NB4 (cell line): ENCODE results near the gene KMT2B.
A peak's percentile ranks its signal among the peaks of the same experiment; 100 is the strongest.

Experiments
- DNase-seq: peaks from one replicate; pipeline ENCODE4 v3.0.0; 2010; ENCODE audit warnings: low read depth
- H3K4me3 ChIP-seq: one replicate; pipeline ENCODE4 v1.5.1; 2011; ENCODE audit warnings: mild to moderate bottlenecking, low read depth, low read length, moderate library complexity
- CTCF ChIP-seq: IDR thresholded peaks from one replicate; pipeline ENCODE4 v1.5.1; 2012; ENCODE audit warnings: low read depth, low read length
- MYC ChIP-seq: IDR thresholded peaks from 2 replicates; pipeline ENCODE4 v1.6.1; 2011; ENCODE audit warnings: low read depth, low read length
- POLR2A ChIP-seq: IDR thresholded peaks from 2 replicates; pipeline ENCODE4 v1.6.1; 2011; ENCODE audit warnings: mild to moderate bottlenecking; ENCODE audit not compliant: insufficient read length; ENCODE audit errors: extremely low read depth
- TF ChIP-seq, protein P1 (sequence below): IDR thresholded peaks from 2 replicates; pipeline ENCODE4 v1.6.1; 2011; ENCODE audit warnings: low read depth, low read length

Gene KMT2B

DNA sequence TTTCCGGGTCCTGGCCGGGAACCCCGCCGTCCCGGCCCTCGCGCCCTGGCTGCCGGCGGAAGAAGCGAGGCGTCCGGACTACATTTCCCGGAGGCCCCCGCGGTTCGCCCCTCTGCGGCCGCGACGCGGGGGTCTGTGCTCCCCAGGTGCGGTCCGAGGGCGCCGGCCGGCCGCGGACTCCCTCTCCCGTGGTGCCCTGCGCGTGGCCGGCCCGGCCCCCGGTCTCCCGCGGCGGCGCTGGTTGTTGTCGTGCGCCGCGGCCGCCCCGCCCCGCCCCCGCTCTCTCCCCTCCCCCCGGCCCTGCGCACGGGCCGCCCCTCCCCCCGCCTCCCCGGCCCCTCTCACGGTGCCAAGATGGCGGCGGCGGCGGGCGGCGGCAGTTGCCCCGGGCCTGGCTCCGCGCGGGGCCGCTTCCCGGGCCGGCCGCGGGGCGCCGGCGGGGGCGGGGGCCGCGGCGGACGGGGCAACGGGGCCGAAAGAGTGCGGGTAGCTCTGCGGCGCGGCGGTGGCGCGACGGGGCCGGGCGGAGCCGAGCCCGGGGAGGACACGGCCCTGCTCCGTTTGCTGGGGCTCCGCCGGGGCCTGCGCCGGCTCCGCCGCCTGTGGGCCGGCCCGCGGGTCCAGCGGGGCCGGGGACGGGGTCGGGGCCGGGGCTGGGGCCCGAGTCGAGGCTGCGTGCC, at the start of gene KMT2B:
Gene KMT2B, plus strand, starts transcription at position 339 of the 680 bp plus-strand sequence. Its CDS starts 16 bp downstream, at position 355.
- DNase-seq, result peak; percentile 94
- no peak for TF ChIP-seq MYC
- TF ChIP-seq, protein P1, sequence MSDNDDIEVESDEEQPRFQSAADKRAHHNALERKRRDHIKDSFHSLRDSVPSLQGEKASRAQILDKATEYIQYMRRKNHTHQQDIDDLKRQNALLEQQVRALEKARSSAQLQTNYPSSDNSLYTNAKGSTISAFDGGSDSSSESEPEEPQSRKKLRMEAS, result no peak
- peak; percentile 9 for TF ChIP-seq POLR2A
- H3K4me3 ChIP-seq, result peak within 1 kb of the TSS; percentile 76

DNA sequence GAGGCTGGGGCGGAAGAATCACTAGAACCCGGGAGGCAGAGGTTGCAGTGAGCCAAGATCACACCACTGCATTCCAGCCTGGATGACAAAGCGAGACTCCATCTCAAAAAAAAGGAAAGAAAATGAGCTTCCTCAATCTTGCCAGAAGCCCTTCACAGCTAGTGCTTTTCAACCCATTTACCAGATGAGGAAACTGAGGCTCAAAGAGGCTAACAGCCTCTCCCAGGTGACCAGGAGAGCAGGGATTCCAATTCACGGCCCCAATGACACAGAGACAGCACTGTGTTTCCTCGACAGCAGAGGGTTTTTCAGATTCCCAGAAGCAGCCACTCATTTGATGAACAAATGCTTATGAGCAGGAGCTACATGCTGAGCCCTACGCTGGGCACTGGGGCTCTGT, 48.2 kb upstream of the KMT2B start:
- no peak for TF ChIP-seq POLR2A
- no peak for TF ChIP-seq MYC
- TF ChIP-seq CTCF, result no peak
- TF ChIP-seq, protein P1, result no peak
- H3K4me3 ChIP-seq, result no peak overlapping the region
- DNase-seq, result no peak

DNA sequence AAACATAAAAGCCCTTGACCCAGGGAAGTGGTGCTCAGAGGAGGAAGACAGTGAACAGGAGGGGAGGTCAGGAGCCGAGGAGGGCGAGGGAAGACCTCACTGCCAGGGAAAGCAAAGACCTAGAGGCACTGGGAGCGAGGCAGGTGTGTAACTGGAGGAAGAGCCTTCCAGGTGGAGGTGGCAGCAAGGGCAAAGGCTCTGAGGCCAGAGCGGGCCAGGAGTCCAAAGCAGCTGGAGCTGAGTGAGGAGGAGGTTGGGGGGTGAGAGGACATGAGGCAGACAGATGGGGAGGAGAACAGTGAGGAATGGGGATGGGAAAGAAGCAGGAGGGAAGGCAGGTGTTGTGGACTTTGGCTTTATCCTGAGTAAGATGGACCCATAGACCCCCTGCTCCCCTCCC, 47.8 kb upstream of the KMT2B start:
- no peak for DNase-seq
- no peak for TF ChIP-seq MYC
- TF ChIP-seq, protein P1, result no peak
- TF ChIP-seq CTCF, result no peak
- no peak for TF ChIP-seq POLR2A
- no peak overlapping the region for H3K4me3 ChIP-seq

DNA sequence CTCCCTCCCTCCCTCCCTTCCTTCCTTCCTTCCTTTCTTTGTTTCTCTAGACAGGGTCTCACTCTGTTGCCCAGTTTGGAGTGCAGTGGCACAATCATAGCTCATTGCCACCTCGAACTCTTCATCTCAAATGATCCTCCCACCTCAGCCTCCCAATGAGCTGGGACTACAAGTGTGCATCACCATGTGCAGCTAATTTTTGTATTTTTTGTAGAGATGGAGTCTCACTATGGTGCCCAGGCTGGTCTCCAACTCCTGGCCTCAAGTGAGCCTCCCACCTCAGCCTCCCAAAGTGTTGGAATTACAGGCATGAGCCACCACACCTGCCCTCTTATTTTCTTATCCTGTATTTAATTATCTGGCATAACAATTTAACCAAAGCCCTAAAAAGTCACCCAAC, 47.1 kb upstream of the KMT2B start:
- H3K4me3 ChIP-seq, result no peak overlapping the region
- TF ChIP-seq MYC (no peak), POLR2A (no peak), CTCF (no peak)
- TF ChIP-seq, protein P1, result no peak
- no peak for DNase-seq

DNA sequence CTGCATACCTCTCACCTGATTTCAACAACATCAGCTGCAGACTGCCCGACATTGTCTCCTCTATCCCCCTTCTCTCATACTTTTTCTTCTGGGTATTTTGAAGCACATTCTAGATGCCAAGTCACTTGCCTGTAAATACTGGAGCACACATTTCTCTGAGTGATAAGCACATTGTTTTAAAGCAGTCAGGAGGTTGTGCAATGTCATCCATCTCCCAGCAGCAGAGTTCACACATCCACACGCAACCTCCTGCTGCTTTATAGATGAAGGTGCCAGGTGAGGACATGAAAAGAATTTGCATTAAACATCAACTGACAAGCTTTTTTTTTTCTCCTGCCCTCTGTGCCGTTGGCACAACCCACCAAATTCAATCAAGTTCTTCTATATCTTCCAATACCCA, 46.0 kb upstream of the KMT2B start:
- TF ChIP-seq CTCF, result no peak
- no peak for TF ChIP-seq POLR2A
- TF ChIP-seq, protein P1, result no peak
- no peak for TF ChIP-seq MYC
- no peak overlapping the region for H3K4me3 ChIP-seq
- DNase-seq, result peak; percentile 29

DNA sequence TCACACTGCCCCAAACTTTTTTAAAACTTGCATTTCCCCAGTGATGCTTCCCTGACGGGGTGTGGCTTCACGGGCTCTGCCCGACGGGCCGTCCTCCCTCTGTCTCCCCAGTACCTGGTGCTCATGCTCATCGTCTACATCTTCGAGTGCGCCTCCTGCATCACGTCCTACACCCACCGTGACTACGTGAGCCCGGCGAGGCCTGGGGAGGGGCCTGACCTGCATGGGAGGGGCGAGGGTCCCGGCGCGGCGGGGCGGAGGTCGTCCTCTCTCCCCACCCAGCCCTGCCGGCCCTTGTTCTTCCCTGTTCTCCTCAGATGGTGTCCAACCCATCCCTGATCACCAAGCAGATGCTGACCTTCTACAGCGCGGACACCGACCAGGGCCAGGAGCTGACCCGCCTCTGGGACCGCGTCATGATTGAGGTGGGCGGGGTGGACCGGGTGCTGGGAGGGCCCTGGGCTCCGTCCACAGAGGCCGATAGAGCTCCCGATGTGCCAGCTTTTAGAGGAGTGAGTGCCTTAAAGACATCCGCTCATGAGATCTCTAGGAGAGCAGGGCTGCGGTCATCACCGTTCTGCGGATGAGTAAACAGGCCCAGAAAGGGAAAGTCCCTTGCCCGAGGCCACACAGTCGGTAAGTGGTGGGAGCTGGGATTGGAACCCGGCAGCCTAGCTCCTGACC, 44.5 kb upstream of the KMT2B start:
- TF ChIP-seq, protein P1, result no peak
- TF ChIP-seq POLR2A (no peak), CTCF (no peak), MYC (no peak)
- no peak for DNase-seq
- no peak overlapping the region for H3K4me3 ChIP-seq
